Measurements from ENCODE around the gene QKI. TPM values are rescaled to one million over a fixed set of nuclear protein-coding genes. Genes with fewer than 3 reads are reported as not detected.
A peak's percentile ranks its signal among the peaks of the same experiment; 100 is the strongest.

Gene QKI
- total RNA-seq, 1 donor from 2014 or later: 449 TPM

- intact Hi-C loops (cut with micrococcal nuclease): loop anchor here (10.0 kb wide), 1 partner anchor 112 kb away; no protein-coding TSS in a partner anchor
- Histone ChIP-seq H3K4me3 (no peak overlapping the region), H3K27me3 (ENCODE audit: low read depth) (no peaks in the 10 kb centered on the region), H3K27ac (replicated peaks) (peak overlapping the region; percentile 4), H3K36me3 (no peaks in the 10 kb centered on the region), H3K9me3 (replicated peaks) (no peaks in the 10 kb centered on the region), H3K4me1 (peaks cover 100% of the 10 kb centered on the region)
- no peak for TF ChIP-seq CTCF (IDR thresholded peaks at IDR 0.05; ENCODE audit: borderline replicate concordance)
- DNase-seq: no peak
Measured at GRCh38 chr6:163442336-163442735, 27.8 kb downstream of the QKI start.

- H3K9me3 ChIP-seq (replicated peaks): no peaks in the 10 kb centered on the region
- intact Hi-C loops (cut with micrococcal nuclease): loop anchor here (10.0 kb wide), 1 partner anchor 111 kb away; no protein-coding TSS in a partner anchor
- H3K4me1 ChIP-seq: peaks cover 100% of the 10 kb centered on the region
- TF ChIP-seq CTCF (IDR thresholded peaks at IDR 0.05; ENCODE audit: borderline replicate concordance): no peak
- DNase-seq: no peak
- no peaks in the 10 kb centered on the region for H3K27me3 ChIP-seq (ENCODE audit: low read depth)
- peak overlapping the region; percentile 10 for H3K27ac ChIP-seq (replicated peaks)
- peak overlapping the region; percentile 0 for H3K4me3 ChIP-seq
- no peaks in the 10 kb centered on the region for H3K36me3 ChIP-seq
Measured at GRCh38 chr6:163444077-163444476, 29.6 kb downstream of the QKI start.

- H3K4me3 ChIP-seq: no peak overlapping the region
- intact Hi-C loops (cut with micrococcal nuclease): loop anchor here (10.0 kb wide), 1 partner anchor 108 kb away; no protein-coding TSS in a partner anchor
- no peaks in the 10 kb centered on the region for H3K36me3 ChIP-seq
- DNase-seq: no peak
- no peak for TF ChIP-seq CTCF (IDR thresholded peaks at IDR 0.05; ENCODE audit: borderline replicate concordance)
- H3K9me3 ChIP-seq (replicated peaks): no peaks in the 10 kb centered on the region
- peaks cover 99% of the 10 kb centered on the region for H3K4me1 ChIP-seq
- H3K27me3 ChIP-seq (ENCODE audit: low read depth): no peaks in the 10 kb centered on the region
- peak overlapping the region; percentile 5 for H3K27ac ChIP-seq (replicated peaks)
Measured at GRCh38 chr6:163446549-163446948, 32.0 kb downstream of the QKI start.

GRCh38 chr6:163449076-163449475 lies 34.6 kb downstream of the QKI start:
- TF ChIP-seq CTCF (IDR thresholded peaks at IDR 0.05; ENCODE audit: borderline replicate concordance): no peak
- no peak overlapping the region for H3K27ac ChIP-seq (replicated peaks)
- no peaks in the 10 kb centered on the region for H3K9me3 ChIP-seq (replicated peaks)
- no peaks in the 10 kb centered on the region for H3K36me3 ChIP-seq
- H3K4me3 ChIP-seq: no peak overlapping the region
- H3K4me1 ChIP-seq: peaks cover 99% of the 10 kb centered on the region
- DNase-seq: no peak
- H3K27me3 ChIP-seq (ENCODE audit: low read depth): no peaks in the 10 kb centered on the region
- intact Hi-C loops (cut with micrococcal nuclease): loop anchor here (10.0 kb wide), 1 partner anchor 106 kb away; no protein-coding TSS in a partner anchor

- DNase-seq: no peak
- Histone ChIP-seq H3K4me1 (peaks cover 99% of the 10 kb centered on the region), H3K4me3 (no peak overlapping the region), H3K9me3 (replicated peaks) (no peaks in the 10 kb centered on the region), H3K27ac (replicated peaks) (no peak overlapping the region), H3K36me3 (peaks cover 17% of the 10 kb centered on the region), H3K27me3 (ENCODE audit: low read depth) (no peaks in the 10 kb centered on the region)
- intact Hi-C loops (cut with micrococcal nuclease): no loop called here
- TF ChIP-seq CTCF (IDR thresholded peaks at IDR 0.05; ENCODE audit: borderline replicate concordance): no peak
Measured at GRCh38 chr6:163454425-163454824, 39.9 kb downstream of the QKI start.

All from left ventricle myocardium inferior (tissue), 1 donor.